ENCODE measurements around the gene TNK2.
A peak's percentile ranks its signal among the peaks of the same experiment; 100 is the strongest.
"Not testable (repeated sequence)": the region's sequence is repeated elsewhere in the genome, so short reads cannot be mapped to it uniquely, and the experiment has no call there.

TNK2 gene

DNA sequence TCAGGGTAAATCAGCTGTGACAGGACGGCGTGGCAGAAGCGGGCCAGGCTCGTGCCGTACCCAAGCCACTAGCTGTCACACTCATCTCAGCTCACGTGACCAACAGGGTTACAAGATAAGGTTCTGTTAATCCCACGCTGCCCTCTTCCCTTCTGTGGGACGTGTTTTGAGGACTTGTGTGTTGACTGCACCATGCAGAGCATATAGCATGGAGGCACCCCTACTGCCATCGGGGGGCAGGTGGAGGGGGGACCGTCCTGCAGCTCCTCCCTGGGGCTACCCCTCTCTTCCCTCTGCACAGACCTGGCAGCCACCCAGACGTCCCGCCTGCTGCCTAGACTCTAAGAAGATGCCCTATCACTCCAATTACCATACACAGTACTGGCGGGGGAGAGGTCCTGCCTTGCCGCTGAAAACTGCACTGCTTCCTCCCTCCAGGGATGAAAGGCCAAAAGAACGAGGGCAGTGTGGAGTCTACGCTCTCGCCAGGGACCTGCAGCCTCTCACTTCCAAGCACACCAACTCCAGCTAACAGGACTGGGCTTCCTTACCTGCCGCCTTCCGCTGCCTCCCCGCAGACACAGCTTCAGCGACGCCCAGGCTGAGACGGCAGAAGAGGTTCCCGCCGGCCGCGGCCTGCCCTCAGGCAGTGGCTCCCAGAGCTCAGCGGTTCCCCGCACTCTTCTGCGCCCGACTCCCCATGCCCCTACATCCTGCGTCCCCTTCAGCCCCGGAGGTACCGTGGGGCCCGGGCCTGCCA is at the start of gene TNK2:
TSS of gene TNK2 (minus strand) at position 618 of the 760 bp plus-strand sequence. CDS start 19,963 bp downstream, outside the sequence.
- DNase-seq (ENCODE audit: low spot score), result no peak

DNA sequence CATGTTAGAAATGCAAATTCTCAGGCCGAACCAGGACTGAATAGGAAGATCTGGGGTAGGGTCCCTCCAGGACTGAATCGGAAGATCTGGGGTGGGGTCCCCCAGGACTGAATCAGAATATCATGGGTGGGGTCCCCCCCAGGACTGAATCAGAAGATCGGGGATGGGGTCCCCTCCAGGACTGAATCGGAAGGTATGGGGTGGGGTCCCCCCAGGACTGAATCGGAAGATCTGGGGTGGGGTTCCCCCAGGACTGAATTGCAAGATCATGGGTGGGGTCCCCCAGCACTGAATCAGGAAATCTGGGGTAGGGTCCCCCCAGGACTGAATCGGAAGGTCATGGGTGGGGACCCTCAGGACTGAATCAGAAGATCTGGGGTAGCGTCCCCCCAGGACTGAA is 48.2 kb upstream of the TNK2 start:
- no peak for DNase-seq (ENCODE audit: low spot score)

DNA sequence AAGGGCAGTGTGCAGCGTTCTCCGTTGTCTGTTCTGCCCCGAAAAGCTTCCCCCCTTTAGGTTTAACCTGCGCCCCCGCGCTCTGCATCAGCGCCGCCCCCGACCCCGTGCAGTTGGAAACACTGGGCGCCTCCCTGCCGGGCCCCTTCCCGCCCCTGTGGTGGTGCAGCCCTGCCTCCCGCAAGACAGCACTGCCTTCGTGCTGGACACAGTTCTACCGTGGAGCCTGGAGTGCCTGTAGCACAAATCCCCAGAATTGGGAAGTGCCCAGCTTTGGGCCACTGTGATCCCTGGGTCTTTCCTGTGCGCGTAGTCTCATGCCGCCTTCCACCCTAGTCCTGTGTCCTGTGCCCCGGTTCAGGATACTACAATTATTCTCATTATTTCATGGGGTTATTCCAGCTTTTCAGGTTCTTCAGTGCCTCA is 47.1 kb upstream of the TNK2 start:
- not testable (repeated sequence) for DNase-seq (ENCODE audit: low spot score)

DNA sequence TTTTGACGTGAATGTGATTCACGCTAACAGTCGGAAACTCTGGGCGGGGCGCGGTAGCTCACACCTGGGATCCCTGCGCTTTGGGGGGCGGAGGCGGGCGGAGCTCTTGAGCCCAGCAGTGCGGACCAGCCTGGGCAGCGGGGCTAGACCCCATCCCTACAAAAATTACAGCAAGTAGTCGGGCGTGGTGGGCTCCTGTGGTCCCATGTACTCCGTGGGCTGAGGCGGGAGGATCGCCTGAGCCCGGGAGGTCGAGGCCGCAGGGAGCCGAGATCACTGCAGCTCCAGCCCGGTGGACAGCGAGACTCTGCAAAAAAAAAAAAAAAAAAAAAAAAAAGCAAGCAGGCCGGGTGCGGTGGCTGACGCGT is 46.4 kb upstream of the TNK2 start:
- not testable (repeated sequence) for DNase-seq (ENCODE audit: low spot score)

DNA sequence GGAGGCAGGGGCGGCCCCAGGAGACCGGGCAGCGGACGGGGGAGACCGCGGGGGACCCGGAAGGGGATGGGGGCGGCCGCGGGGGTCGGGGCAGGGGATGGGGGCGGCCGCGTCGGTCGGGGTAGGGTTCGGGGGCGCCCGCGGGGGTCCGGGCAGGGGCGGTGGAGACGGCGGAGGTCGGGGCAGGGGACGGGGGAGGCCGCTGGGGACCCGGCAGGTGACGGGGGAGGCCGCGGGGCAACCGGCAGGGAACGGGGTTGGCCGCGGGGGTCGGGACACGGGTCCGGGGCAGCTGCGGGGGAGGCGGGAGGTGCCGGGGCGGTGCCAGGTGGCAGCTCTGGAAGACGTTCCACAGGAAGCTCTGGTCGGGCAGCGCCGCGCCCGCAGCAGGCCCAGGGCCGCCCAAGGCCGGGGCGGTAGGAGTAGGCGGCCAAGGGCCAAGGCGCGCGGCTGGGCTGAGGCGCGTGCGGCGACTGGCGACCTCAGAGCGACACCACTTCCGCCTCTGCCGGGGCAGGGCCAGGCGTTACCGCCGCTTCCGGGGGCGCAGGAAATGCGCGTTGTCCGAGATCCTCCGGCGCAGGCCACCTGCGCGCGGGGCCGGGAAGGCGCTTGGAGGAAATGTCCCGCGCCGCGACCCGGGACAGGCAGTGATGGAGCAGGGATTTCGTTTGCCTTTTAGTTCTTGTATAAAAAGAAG is 45.9 kb upstream of the TNK2 start:
- DNase-seq (ENCODE audit: low spot score), result peak; percentile 57

DNA sequence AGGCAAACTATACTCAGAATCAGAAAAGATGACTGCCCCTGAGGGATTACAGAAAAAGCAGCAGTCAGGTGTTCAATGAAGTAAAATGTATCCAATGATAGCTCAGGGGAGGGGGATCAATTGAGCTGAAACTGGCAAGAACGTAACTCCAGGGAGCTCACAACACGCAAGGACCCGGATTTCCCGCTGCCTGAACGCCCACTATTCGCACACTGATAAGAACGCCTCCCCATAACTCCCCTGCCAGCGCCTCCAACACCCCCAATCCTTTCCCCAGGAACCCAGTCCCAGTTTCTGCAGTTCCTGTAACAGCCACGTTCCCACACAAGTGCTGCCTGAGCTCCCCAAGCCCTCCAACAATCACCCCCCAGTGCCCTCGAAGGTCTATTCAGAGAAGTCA is 44.2 kb upstream of the TNK2 start:
- not testable (repeated sequence) for DNase-seq (ENCODE audit: low spot score)

DNA sequence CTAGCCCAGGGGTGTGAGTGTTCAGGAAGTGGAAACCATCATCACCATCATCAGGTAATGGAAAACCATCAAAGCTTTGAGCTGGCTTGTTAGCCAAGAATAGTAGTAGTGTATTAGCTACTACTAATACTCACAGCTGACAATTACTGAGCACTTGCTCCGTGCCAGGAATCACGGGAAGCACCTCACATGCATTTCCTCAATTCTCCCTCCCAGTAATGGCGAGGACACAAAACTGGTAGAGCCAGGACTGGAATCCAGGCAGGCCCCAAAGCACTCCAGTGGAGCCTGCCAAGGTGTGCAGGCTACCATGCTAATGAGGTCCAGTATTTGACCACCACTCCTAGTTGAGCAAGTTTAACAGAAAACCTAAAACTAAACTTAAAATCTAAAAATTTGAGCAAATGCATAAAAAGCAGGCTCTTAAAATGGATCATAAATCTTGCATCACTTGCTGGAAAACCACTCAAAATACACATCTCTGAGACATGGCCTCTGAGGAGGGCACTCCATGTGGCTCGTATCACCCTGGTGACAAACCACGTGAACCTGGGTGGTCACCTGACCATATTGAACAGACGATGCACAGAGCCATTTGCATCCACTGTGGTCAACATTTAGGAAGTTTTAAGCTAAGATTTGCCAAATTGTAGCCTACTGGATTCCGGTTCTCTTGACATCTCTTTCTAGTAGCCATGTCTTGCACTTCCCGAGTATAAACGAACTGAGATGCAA is 43.3 kb upstream of the TNK2 start:
- DNase-seq (ENCODE audit: low spot score), result not testable (repeated sequence)

DNA sequence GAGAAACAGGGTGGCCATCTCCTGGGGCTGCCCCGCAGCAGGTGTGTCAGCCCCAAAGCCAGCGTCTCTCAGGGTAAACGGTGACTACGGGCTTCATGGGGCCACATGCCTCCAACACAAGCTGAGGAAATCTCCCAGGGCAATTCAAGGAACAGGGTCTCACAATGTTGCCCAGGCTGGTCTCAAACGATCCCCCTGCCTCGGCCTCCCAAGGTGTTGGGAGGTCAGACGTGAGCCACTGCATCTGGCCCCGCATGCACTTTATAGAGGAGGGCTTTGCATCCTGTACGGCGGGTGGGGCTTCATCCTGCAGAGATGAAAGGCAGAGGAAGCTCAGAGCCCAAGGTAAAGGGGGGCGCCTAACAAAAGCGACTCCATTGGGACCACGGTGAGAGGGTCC is 42.4 kb upstream of the TNK2 start:
- not testable (repeated sequence) for DNase-seq (ENCODE audit: low spot score)

DNA sequence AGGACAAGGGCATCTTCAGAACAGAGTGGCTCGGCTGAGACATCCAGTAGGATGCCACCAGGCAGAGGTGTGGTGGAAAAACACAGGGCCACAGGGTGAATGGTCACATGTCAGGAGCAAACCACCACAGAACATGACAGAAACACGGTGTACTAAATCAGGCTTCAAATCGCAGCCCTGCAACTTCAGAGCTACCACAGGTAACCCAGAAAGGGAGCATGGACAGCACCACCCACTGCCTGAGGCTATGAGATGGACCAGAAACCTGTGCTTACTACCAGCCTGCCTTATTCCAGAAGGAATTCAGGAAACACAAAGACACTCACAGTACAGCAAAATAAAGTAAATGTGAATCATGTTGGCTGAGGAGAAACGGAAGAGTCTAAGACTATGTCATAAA is 41.8 kb upstream of the TNK2 start:
- not testable (repeated sequence) for DNase-seq (ENCODE audit: low spot score)

DNA sequence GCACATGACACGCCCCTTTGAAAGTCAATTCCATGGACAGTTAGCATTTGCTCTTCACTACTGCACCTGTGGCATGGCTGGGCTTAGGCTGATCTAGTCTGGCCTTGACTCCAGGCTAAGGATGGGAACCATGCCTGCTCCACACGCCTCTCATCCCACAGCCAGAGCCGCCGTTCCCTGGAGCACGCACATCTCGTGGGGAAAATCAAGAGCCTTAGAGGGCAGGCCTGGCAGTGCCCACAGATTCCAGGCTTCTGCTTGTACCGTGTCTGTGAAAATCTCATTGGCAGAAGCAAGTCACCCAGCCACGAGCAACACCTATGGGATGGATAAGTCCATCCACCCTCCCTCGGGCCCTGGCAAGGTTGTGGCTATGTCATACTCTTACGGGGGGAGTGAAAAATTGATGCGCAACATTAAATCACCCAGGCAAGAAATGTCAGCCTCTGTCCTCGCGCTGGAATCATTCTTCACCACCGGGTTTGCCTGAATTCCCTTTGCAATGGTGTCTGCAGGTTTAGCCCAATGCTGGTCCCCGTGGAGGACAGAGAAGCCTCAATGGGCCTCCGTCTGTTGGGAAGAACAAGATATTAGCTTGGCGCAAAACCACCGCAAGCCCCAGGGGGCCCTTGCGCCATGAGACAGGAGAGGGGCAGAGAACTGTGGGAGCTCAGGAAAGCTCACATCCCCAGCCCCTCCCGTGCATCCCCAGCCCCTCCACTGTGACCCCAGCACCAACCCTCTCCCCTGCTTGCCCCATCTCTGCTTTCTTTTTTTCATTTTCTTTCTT is 38.8 kb upstream of the TNK2 start:
- DNase-seq (ENCODE audit: low spot score), result not testable (repeated sequence)

DNA sequence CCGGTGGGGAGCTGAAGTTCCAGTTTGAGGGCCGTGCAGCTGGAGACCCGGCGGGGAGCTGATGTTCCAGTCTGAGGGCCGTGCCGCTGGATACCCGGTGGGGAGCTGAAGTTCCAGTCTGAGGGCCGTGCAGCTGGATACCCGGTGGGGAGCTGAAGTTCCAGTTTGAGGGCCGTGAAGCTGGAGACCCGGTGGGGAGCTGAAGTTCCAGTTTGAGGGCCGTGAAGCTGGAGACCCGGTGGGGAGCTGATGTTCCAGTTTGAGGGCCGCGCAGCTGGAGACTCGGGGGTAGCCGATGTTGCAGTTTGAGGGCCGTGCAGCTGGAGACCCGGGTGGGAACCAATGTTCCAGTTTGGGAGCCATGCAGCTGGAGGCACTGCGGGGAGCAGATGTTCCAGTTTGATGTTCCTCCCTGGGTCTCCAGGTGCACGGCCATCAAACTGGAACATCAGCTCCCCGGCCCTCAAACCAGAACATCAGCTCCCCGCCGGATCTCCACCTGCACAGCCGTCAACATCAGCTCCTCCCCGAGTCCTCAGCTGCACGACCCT is 33.0 kb upstream of the TNK2 start:
- DNase-seq (ENCODE audit: low spot score), result not testable (repeated sequence)

DNA sequence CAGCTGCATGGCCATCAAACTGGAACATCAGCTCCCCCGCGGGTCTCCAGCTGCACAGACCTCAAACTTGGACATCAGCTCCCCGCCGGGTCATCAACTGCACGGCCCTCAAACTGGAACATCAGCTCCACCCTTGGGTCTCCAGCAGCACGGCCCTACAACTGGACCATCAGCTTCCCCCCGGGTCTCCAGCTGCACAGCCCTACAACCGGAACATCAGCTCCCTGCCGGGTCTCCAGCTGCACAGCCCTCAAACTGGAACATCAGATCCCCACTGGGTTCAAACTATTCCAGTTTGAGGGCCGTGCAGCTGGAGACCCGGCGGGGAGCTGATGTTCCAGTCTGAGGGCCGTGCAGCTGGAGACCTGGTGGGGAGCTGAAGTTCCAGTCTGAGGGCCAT is 32.5 kb upstream of the TNK2 start:
- not testable (repeated sequence) for DNase-seq (ENCODE audit: low spot score)

DNA sequence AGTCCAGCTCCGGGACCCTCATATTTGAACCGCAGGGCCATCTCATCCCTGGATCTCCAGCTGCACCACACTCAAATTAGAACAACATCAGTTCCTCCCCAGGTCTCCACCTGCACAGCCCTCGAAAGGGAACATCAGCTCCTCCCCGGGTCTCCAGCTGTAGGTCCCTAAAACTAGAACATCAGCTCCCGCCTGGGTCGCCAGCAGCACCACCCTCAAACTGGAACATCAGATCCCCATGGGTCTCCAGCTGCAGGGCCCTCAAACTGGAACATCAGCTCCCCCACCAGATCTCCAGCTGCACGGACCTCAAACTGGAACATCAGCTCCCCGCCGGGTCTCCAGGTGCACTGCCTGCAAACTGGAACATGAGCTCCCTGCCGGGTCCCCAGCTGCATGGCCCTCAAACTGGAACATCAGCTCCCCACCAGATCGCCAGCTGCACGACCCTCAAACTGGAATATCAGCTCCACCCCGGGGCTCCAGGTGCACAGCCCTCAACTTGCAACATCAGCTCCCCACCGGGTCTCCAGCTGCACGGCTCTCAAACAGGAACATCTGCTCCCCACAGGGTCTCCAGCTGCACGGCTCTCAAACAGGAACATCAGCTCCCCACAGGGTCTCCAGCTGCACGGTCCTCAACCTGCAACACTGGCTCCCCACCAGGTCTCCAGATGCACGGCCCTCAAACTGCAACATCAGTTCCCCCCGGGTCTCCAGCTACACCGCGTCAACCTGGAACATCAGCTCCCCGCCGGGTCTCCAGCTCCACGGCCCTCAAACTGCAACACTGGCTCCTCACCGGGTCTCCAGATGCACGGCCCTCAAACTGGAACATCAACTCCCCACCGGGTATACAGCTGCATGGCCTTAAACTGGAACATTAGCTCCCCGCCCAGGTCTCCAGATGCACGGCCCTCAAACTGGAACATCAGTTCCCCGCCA is 31.4 kb upstream of the TNK2 start:
- DNase-seq (ENCODE audit: low spot score), result not testable (repeated sequence)

DNA sequence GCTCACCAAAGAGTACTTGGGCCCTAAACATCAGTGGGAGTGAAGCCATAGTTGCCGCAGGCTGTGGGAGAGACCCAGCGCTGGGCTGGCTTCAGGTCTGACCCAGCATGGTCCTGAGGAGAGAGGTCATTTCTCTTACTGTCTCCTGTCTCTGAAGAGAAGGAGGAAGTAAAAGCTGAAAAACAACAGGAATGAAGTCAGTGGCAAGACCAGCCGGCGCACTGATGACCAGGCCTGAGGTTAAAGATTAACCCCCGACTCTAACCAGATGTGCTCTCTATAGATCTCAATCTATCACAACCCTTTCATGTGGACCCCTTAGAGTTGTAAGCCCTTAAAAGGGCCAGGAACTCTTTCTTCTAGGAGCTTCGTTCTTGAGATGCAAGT is 24.7 kb upstream of the TNK2 start:
- DNase-seq (ENCODE audit: low spot score), result not testable (repeated sequence)

DNA sequence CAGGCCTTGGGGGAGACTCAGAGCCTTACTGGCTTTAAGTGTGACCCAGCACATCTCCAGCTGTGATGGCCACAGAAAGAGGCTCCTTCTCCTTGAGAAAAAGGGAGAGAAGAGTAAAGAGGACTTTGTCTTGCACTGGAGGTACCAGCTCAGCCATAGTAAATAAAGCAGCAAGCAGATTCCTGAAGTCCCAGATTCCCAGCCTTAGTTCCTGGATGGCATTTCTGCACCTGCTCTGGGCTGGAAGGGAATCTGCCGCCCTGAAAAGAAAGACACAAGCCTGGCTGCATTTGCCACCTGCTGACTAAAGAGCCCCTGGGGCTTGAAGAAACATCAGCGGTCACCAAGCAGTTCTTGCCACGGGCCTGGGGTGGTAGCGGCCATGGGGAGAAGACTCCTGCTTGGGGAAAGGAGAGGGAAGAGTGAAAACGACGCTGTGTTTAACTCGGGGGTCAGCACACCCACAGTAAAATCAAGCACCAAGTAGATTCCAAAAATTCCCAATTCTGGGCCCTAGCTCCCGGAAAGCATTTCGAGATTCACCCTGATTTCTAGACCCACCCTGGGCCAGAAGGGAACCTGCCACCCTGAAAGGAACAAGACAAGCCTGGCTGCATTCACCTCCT is 24.2 kb upstream of the TNK2 start:
- no peak for DNase-seq (ENCODE audit: low spot score)

DNA sequence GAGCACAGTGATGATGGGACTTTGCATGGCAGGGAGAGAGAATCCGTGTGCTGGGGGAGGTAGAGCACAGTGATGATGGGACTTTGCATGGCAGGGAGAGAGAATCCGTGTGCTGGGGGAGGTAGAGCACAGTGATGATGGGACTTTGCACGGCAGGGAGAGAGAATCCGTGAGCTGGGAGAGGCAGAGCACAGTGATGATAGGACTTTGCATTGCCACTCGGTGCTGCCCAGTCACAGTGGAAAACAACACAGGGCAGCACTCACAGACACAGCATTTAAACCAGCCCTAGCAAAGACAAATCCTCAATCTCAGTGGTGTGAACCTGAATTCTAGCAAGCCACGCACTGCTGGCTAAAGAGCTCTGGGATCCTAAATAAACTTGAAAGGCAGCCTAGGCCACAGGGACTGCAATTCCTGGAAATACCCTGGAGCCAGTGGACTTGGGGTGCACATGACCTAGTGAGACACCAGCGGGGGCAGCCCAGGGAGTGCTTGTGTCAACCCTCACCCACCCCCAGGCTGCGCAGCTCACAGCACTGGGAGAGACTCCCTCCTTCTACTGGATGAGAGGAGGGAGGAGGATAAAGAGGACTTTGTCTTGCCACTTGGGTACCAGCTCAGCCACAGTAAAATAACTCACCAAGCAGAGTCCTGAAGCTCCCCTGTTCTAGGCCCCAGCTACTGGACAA is 23.4 kb upstream of the TNK2 start:
- DNase-seq (ENCODE audit: low spot score), result no peak

DNA sequence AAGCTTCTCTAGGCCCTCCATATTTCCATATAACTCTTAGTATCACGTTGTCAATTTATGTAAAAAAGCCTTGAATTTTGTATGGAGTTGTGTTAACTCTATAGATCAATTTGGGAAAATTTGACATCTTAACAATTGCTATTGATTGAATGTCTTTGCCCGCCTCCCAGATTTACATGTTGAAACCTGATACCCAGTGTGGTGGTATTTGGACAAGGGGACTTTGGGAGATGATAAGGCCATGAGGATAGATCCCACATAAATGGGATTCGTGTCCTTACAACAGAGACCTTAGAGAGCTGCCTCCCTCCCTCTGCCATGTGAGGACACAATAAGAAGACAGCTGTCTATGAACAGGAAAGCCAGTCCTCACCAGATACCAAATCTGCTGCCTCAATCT is 21.1 kb upstream of the TNK2 start:
- no peak for DNase-seq (ENCODE audit: low spot score)

DNA sequence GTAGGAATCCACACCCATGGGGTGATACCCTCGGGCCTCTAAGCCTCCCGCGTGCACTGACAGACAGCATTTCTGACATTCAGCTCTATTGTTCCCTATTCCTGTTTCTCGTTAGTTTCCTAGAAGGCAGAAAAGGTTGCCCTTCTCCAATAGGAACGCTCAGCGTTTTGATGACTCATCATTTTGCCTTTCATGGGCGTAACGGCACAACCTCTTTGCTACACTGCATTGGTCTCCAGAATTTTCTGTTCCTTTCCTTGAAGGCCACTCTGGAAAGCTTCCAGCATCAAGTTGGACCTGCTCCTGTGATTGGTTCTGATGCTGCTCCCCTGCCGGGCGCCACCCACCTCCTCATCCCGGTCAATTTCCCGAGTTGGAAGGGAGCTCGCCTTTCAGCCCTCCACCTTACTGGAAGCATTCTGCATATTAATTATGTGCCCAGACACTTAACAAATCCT is 13.0 kb upstream of the TNK2 start:
- peak; percentile 14 for DNase-seq (ENCODE audit: low spot score)

DNA sequence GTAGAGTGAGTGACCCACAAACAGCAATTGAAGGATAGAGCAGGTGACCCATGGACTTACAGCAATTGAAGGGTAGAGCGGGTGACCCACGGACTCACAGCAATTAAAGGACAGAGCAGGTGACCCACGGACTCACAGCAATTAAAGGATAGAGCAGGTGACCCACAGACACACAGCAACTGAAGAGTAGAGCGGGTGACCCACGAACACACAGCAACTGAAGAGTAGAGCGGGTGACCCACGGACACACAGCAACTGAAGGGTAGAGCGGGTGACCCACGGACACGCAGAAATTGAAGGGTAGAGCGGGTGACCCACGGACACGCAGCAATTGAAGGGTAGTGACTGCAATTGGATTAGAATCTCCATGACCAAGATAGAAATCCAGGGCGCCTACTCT is 9.8 kb upstream of the TNK2 start:
- DNase-seq (ENCODE audit: low spot score), result no peak

Data from AG08395 (cell line).